ENCODE results near the gene TSPAN9. TPM values are rescaled to one million over a fixed set of nuclear protein-coding genes. Genes with fewer than 3 reads are reported as not detected.
A peak's percentile ranks its signal among the peaks of the same experiment; 100 is the strongest.

TSPAN9 gene
- total RNA-seq, 1 donor from 2014 or later = 109 TPM

DNA sequence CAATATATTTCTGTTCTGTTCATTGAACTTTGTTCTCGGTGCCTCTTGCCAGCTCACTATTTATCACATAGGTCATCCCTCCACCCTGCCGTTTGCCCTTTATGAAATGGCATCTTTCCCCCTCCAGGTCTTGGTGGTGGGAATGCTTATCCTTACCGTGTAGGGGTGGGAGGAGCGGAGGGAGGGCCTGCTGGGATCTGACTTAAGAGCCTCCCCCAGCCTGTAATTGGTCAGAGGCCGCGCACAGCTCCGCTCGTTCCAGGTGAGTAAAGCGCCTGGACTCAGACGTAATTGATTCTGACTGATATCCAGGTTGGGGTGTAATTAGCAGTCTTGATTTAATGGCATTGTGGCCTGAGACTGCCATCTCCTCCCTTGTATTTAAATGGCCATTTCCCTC, 185.3 kb downstream of the TSPAN9 start:
- Histone ChIP-seq H3K9me3 (no peaks in the 10 kb centered on the region), H3K4me1 (peaks cover 3 to 19% of the 10 kb centered on the region in 2 donors), H3K36me3 (no peaks in the 10 kb centered on the region), H3K27me3 (no peaks in the 10 kb centered on the region), H3K27ac (peak overlapping the region; percentile 50 to 71), H3K4me3 (no peak overlapping the region)
- intact Hi-C loops (cut with DNase I) = no loop called here
- TF ChIP-seq CTCF (IDR thresholded peaks at IDR 0.05) = no peak
- DNase-seq (ENCODE audit: low spot score in 2 of 2) = no peak

DNA sequence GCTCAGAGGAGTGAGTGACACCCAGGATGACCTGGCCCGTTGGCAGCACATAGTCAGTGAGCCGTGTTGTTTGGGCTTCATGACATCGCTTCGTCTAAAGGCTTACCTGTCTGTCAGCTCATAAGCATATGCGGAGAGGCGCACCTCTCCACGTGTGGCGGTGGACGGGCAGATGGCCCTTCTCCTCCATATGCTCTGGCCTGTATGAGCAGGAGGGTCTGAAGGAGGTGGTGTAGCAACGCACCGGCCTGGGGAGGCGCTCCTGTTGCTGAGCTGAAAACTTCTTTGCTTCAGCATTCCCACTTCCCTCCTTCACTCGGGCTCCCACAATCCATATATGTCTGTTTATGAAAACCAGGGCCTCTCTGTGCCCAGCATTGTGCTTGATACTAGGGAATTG, 186.1 kb downstream of the TSPAN9 start:
- no peak for DNase-seq (ENCODE audit: low spot score in 2 of 2)
- no peak overlapping the region for H3K27ac ChIP-seq
- H3K9me3 ChIP-seq = no peaks in the 10 kb centered on the region
- no peak for TF ChIP-seq CTCF (IDR thresholded peaks at IDR 0.05)
- no peak overlapping the region for H3K4me3 ChIP-seq
- H3K4me1 ChIP-seq = peaks cover 3 to 19% of the 10 kb centered on the region in 2 donors
- no peaks in the 10 kb centered on the region for H3K36me3 ChIP-seq
- intact Hi-C loops (cut with DNase I) = no loop called here
- H3K27me3 ChIP-seq = no peaks in the 10 kb centered on the region

DNA sequence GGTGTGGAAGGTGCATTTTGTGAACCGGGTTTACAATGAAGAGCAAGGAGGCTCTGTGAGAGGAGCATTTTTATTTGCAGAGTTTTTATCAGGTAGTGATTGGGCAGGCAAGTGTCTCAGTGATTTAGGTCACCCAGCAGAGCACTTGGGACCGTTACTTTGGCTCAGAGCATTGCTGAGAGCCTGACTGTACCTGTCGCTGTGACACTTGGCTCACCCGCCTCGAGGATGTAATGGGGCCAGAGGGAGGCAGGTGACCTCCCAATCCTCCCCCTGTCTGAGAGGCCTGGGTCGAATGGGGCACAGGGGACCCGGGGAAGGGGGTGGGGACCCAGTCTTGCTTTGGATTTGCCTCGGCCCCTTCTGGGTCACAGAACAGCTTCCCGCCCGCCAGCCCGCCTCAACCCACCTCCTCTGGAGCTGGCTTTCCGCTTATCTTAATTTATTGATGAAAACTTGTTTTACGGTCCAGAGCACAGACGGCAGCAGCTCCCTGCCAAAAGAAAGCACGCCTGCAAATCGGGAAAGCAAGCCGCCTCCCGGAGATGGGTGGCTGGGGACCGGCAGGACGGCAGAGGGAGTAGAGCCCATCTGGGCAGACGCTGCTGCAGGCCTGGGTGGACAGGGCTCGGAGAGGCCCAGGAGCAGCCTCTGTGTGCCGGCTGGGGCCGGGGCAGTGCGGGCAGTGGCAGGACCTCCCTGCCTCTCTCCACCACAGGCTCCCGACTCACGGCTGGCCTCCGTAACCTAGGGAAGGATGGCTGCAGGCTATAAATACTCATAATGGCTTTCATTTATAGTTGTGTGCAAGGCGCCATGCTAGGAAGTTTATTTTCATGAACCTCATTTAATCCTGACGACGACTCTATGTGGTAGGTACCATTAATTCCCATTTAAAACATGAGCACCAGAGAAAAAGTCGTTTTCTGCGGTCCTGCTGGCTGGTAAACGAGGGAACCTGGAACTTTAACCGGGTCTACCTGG, 187.1 kb downstream of the TSPAN9 start:
- Histone ChIP-seq H3K9me3 (no peaks in the 10 kb centered on the region), H3K4me1 (peaks cover 3 to 19% of the 10 kb centered on the region in 2 donors), H3K27ac (no peak overlapping the region), H3K27me3 (no peaks in the 10 kb centered on the region), H3K36me3 (no peaks in the 10 kb centered on the region), H3K4me3 (no peak overlapping the region)
- TF ChIP-seq CTCF (IDR thresholded peaks at IDR 0.05) = no peak
- intact Hi-C loops (cut with DNase I) = no loop called here
- no peak for DNase-seq (ENCODE audit: low spot score in 2 of 2)

DNA sequence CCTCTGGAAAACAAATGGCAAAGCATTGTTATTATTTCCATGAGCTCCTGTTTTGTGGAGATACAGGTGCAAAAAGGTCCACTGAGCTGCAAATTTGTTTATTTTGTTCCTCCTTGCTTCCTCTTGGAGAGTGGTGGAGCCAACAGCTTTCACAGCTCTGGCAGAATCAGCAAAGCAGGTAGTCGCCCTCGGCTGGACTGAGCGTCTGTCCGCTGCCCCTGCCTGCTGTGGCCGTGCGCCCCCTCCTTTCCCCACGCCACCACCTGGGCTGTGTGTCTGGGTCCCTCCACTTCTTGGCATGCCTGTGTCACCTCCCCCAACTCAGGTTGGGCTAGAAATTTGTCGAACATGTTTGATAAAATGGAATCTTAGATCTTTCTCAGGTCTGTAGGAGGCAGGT, 188.2 kb downstream of the TSPAN9 start:
- intact Hi-C loops (cut with DNase I) = no loop called here
- Histone ChIP-seq H3K4me3 (no peak overlapping the region), H3K36me3 (no peaks in the 10 kb centered on the region), H3K27ac (no peak overlapping the region), H3K27me3 (no peaks in the 10 kb centered on the region), H3K4me1 (peaks cover 3 to 19% of the 10 kb centered on the region in 2 donors), H3K9me3 (no peaks in the 10 kb centered on the region)
- DNase-seq (ENCODE audit: low spot score in 2 of 2) = no peak
- TF ChIP-seq CTCF (IDR thresholded peaks at IDR 0.05) = no peak

GRCh38 chr12:3266638-3267037, 189.5 kb downstream of the TSPAN9 start:
- Histone ChIP-seq H3K4me1 (peaks cover 3 to 18% of the 10 kb centered on the region in 2 donors), H3K27ac (no peak overlapping the region), H3K27me3 (no peaks in the 10 kb centered on the region), H3K9me3 (no peaks in the 10 kb centered on the region), H3K36me3 (no peaks in the 10 kb centered on the region), H3K4me3 (no peak overlapping the region)
- DNase-seq (ENCODE audit: low spot score in 2 of 2) = no peak
- TF ChIP-seq CTCF (IDR thresholded peaks at IDR 0.05) = no peak
- intact Hi-C loops (cut with DNase I) = no loop called here

All from ascending aorta (tissue), 2 donors.